Gastrocnemius medialis (tissue), 4 donors: ENCODE measurements around the gene KIAA1549.

ENCODE experiments used
- POLR2A ChIP-seq, 2 donors: fragments of 450-650 bp; IDR thresholded peaks; one replicate each; pipeline ENCODE4 v1.6.1; 2017; ENCODE audit warnings: antibody characterized with exemption in 2 of 2, mild to moderate bottlenecking in 2 of 2, moderate library complexity in 2 of 2
- TF ChIP-seq, protein P1 (sequence below), 5 experiments: fragments of 450-650 bp in 3 of 5; fragments of 200-600 bp in 2 of 5; sonication (generic) in 2 of 5; IDR thresholded peaks in 4 of 5; conservative IDR thresholded peaks in 1 of 5; 1 replicate in 4 of 5; 2 replicates in 1 of 5; pipeline ENCODE4 v1.5.1; 2016 to 2019; ENCODE audit warnings: antibody characterized with exemption in 5 of 5, mild to moderate bottlenecking in 3 of 5, moderate library complexity in 3 of 5

DNA sequence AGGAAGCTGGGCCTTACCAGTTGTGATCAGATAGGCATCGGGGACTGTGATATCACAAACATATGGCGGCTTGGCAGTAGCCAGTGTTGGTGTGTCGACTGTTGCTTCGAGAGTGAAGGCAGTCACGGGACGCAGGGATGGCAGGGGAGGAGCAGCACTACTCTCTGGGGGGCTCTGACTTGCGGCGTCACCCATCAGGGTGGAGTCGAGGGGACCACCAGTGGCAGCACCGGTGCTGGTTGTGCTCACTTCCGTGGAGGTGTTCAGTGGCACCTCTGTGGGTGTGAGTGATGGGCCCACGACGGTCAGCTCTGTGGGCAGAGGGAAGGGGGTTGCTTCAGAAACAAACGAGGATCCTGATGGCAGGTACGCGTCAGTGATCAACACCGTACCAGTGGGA, 64.5 kb downstream of the KIAA1549 start:
- TF ChIP-seq, protein P1, sequence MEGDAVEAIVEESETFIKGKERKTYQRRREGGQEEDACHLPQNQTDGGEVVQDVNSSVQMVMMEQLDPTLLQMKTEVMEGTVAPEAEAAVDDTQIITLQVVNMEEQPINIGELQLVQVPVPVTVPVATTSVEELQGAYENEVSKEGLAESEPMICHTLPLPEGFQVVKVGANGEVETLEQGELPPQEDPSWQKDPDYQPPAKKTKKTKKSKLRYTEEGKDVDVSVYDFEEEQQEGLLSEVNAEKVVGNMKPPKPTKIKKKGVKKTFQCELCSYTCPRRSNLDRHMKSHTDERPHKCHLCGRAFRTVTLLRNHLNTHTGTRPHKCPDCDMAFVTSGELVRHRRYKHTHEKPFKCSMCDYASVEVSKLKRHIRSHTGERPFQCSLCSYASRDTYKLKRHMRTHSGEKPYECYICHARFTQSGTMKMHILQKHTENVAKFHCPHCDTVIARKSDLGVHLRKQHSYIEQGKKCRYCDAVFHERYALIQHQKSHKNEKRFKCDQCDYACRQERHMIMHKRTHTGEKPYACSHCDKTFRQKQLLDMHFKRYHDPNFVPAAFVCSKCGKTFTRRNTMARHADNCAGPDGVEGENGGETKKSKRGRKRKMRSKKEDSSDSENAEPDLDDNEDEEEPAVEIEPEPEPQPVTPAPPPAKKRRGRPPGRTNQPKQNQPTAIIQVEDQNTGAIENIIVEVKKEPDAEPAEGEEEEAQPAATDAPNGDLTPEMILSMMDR (IDR thresholded peaks at IDR 0.05 in 4 of 5, conservative IDR thresholded peaks at IDR 0.05 in 1 of 5), result no peak
- TF ChIP-seq POLR2A (IDR thresholded peaks at IDR 0.05), result no peak
